Thyroid gland (tissue), 4 donors: ENCODE measurements around the gene PRXL2A.

ENCODE experiments used
- CTCF ChIP-seq, 6 experiments: fragments of 200-600 bp in 3 of 6; fragments of 450-650 bp in 3 of 6; sonication (generic) in 3 of 6; IDR thresholded peaks; one replicate each; pipeline ENCODE4 v1.5.1; 2016 to 2019; ENCODE audit warnings: antibody characterized with exemption in 6 of 6, mild to moderate bottlenecking in 2 of 6, inconsistent platforms in 1 of 6, moderate library complexity in 1 of 6
- POLR2A ChIP-seq, 2 donors: fragments of 450-650 bp; IDR thresholded peaks; one replicate each; pipeline ENCODE4 v1.6.1; 2017; ENCODE audit warnings: antibody characterized with exemption in 2 of 2, mild to moderate bottlenecking in 2 of 2, moderate library complexity in 1 of 2

GRCh38 chr10:80471001-80471400 lies 62.6 kb downstream of the PRXL2A start:
- TF ChIP-seq CTCF (IDR thresholded peaks at IDR 0.05) (no peak), POLR2A (IDR thresholded peaks at IDR 0.05) (no peak)
